HS-27A (cell line): ENCODE data around the gene ATP6V0D1.

Experiments used
- DNase-seq: peaks from one replicate; pipeline ENCODE4 v3.0.0-alpha.2; 2012; ENCODE audit warnings: low read depth, missing footprints

Gene ATP6V0D1

DNA sequence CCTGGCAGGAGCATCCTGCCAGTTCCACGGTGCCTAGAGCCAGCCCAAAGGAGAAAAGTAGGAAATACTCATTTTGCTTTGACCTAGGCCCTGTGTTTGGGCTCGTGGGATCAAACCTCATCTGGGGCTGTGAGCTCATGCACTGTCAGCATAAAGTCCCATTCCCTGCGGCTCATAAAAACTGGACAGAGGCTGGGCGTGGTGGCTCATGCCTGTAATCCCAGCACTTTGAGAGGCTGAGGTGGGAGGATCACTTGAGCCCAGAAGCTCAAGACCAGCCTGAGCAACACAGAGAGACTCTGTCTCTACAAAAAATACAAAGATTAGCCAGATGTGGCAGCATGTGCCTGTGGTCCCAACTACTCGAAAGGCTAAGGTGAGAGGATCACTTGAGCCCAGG lies 17.9 kb downstream of the ATP6V0D1 start:
- DNase-seq: no peak

DNA sequence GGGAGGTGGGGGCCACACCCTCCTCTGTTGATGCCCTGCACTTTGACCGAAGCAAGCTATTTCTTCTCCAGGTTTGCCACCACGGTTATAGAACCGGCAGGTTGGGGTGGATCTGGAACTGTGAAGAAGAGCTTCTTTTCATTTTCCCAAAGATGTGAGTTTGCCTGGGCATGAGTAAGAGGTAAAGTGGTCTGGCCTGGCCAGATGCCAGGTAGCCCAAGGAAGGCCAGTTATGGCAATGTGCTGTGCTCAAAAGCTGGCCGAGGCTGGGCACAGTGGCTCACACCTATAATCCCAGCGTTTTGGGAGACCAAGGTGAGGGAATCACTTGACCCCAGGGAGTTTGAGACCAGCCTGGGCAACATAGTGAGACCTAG lies 18.7 kb downstream of the ATP6V0D1 start:
- no peak for DNase-seq

DNA sequence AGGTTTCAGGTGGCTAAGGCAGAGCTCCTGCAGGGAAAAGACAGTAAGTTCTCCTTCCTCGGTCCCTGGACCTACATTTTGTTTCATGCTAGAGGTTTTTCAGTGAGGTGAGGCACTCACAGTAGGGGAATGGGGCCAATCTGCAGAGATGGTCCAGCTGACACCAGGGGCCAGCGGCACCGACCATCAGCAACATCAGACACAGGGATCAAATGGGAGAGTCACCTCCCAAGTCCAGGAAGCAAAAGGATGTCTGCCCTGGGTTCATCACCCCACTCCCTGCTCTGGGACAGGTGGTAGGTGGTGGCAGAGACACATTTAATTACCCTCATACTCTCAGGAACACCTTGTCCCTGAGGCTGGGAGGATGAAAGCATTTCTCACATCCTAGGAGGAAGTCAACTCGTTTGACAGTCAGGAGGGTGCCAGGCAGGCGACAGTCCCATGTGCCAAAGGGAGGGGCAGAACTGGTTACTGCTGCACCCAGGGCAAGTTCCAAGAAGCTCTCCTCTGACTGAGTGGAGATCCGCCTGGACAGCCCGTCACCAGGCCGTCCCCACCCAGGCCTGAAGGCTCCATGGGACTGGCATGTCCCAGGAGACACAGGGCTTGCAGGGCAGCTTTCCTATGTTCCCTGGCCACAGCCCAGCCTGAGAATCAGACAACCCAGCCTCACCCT lies 19.2 kb downstream of the ATP6V0D1 start:
- DNase-seq: no peak

DNA sequence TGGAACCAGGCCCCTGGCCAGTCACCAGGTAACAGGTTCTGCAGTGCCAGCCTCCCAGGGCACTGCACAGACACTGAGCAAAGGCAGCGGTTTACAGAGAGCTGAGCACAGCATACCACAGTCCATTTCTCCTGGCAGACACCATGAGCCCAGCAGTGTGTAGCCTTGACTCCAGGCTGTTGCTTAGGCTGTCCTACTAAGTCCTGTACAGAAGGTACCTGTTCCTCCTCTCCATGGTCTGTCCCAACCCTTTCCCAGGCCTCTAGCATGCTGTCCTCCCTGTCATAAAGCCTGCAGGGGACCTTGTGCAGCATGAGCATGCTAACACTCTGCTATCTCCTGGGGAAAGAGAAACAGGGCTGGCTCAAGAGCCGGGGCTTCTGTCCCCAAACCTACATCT lies 20.0 kb downstream of the ATP6V0D1 start:
- no peak for DNase-seq

DNA sequence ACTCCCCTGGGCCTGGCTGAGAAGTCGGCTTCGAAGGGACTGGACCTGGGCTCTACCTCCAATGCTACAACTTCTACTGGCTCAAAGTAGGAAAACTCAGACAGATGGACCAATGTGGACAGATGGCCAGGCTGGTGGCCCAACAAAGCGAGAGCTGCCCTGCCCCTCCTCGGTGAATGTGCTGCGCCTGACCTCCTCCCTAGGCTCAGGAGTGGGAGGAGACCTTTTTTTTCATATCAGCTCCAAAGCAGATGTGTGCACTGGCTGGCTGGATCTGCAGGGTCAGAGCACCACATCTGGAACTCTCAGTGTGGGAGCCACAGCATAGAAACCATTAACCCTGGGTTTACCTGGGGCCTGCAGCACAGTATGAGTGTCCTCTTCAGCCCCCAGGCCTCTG lies 20.8 kb downstream of the ATP6V0D1 start:
- no peak for DNase-seq

DNA sequence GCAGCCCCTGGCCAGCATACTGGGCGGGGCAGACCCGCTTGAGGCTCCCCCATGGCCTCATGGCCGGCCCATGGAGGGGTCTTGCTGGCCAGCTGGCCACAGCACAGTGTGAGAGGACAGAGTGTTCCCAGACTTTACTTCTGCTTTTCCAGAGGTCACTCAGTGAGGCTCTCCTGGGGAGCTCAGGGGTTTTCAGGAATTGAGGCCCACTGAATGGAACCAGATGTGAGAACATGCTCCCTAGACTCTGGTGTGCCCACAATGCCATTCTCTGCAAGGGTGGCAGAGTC lies 21.2 kb downstream of the ATP6V0D1 start:
- DNase-seq: no peak

DNA sequence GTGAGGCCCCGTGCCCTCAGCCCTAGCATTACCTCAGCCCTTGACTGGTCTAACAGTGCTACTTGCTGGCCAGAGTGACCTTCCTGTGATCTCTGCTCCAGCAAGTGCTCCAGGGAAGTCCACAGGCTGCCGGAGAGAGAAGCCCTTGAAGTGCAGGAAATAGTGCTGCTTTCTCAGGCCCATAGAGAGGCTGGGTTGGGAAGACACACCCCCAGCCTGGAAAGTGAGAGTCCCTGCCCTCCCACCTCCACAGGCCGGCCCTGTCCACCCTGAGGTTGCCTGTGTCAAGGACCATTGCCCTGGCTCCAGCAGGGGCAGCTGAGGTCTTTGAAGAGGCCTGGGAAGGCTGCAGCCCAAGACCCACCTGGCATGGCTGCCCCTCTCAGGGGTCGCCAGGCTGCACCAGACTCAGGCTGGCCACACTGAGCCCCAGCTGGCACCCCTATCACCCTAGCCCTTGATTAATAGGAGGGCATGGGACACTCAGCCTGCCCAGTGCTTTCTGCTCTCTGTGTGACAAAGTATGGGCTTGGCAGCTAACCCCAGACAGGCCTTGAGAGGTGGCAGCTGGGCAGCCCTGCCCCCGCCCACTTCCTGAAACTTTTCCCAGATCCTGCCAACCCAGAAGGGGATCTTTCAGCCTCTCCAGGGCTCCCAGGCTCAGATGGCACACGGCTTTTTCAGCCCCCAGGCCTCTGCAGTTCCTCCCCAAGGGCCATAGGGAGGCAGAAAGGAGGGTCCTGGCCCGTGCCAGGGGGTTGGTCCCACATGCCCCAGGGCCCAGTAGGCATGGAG lies 21.7 kb downstream of the ATP6V0D1 start:
- no peak for DNase-seq

DNA sequence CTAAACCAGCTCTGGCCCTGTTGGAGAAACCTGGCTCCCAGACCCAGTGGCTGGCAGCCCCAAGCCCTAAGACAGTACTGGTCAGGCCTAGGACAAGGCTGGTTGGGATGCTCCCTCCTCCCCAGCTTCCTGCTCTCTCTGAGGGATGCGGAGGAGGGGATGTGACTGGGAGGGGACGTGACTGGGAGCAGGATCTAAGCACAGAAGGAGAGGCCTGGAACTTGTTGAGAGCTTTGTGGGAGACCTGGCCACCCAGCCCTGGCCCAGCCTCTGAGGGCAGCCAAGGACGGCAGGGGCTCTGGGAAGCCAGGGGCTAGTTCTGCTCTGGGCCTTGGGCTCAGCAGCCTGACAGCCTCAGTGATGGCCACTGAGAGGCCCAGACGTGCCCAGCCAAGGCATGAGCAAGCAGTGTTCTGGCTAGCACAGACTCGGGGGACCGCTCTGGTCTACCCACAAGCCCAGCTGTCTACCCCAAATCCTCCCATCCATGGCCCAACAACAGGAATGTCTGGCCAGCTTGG lies 22.8 kb downstream of the ATP6V0D1 start:
- DNase-seq: no peak

DNA sequence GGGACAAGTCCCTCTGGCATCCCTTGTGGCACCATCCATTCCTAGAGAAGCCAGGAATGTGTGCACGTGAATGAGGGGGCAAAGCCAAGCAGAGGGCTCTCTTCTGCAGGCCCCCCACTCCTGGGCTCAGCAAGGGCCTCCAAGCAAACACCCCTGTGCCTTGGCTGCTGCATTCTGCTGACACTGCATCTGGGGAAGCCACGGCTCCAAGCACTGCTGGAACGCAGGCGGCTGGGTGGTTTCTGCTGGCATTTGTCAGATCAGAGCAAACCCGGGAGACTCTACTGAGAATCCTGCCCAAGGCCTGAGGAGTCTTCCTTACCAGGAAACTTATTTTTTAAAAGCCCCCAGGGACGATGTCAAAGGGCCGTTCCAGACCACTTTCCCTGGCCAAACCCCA lies 23.3 kb downstream of the ATP6V0D1 start:
- no peak for DNase-seq

DNA sequence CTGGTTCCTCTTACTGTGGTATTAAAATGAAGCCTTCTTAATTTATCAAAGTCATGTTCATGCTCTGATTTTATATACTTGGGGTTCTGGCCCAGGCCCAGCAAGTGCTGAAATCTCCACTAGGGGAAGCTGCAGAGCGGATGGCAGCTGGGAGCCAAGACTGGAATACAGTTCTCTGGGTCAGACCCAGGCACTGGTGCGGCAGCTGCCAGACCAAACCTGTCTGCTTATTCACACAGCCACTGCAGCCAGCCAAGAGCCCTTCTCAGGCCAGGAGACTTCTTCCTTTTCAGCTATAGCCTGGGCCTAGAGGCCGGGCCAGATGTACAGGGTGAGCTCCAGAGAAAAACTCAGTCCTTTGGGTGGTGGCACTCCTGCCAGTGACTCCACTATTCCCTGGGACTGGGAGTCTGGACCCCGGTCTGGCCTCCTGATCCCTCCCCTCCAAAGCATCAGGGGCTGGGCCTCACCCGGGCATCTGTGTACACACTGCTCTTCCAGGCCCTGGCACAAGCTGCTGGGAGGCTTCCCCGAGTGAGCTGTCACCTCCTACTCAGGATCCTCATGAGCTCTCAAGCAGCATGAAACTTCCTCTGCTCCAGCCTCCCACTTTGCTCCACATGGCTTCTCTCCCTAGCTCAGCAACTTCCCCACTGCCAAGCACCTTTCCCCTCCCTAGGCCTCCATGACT lies 24.4 kb downstream of the ATP6V0D1 start:
- no peak for DNase-seq

DNA sequence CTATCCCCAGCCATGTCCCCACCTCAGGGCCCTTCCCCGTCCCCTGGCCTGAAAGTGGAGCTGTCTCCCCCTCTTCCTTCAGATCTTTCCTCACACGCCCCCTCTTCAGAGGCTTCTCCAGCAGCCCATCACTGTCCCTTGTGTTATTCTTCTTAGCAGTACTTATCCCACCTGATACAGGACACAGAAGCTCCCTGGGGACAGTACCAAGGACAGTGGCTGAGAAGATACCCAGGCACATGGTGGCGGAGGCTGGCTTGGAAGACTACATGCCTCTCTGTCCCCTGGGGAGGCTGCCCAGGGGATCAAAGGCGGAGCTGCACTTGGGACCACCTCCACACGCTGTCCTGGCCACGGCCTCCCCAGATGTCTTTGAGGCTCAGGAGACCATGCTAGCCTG lies 26.1 kb downstream of the ATP6V0D1 start:
- no peak for DNase-seq

DNA sequence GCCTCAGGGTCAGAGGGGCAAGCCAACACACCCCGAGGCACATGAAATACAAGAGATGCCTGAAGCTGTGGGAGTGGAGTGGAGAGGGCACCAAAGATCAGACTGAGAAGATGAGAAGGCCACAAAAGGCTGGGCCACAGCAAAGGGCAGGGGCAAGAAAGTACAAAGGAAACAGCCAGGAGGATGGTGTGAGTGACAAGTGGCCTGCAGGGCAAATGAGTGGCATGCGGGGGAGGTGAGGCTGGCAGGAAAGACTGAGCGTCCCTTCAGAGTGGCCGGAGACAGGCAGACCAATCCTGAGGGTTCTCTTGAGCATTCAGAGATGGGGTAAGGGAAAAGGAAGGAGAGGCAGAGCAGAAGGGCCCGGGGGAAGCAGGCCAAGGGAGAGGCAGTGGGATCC lies 26.9 kb downstream of the ATP6V0D1 start:
- no peak for DNase-seq

DNA sequence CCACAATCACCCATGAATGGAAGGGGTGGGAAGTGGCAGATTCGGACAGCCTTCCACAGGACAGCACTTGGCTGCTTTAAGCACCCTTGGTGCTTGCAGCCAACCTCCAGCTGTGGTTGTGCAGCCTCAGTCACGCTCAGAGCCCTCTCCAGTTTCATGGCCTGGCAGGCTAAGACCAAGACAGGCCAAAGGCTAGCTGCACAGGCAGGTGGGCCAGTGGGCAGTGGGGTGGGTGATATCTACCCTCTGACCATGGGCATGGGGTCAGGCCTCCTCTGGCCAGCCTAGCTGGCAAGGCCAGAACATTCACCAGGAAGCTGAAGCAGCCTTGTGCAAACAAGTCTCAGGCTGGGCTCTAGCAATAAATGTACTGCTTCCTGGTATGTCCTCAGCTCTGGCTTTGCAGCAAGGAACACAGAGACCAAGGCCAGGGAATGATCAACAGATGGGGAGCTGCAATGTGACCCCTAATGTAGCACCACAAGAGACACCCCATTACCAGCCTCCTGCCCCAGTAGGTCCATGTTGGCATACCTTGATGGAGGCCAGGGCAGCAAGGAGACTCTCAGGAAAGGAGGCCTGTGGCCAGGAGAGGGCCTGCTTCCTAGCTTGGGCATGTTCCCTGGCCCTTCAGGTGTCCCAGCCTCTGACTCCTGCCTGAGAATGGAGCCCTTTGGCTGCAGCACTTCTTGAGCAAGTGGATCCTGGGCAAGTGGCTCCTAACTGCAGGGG lies 29.1 kb downstream of the ATP6V0D1 start:
- no peak for DNase-seq

DNA sequence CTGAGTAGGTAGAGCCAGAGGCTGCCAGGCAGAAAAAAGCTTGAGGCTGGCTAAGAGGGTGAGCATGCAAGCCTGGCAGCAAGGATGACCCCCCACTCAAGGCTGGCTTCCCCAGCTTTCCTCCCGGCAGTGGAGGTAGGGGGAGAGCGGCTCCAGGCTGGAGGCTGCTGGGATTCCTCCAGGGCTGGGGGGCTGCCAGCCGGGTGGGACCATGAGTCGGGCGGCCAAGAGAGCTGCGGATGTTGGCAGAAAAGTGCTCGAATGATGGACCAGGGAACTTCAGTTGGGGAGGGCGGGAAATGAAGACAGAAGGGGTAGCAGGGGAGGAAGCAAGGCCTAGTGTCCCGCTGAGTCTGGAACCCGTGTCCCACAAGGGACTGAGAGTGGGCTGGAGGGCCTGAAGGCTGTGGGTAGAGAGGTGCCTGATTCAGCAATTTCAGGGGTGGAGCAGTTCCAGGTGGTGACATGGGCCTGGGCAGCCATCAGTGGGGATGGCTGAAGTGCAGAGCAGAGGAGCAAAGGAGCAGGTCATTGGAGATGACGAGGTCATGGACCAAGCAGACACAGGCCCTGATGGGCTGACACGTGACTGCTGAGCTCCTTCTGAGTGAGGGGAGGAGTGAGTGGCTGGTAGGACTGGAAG lies 29.8 kb downstream of the ATP6V0D1 start:
- DNase-seq: no peak

DNA sequence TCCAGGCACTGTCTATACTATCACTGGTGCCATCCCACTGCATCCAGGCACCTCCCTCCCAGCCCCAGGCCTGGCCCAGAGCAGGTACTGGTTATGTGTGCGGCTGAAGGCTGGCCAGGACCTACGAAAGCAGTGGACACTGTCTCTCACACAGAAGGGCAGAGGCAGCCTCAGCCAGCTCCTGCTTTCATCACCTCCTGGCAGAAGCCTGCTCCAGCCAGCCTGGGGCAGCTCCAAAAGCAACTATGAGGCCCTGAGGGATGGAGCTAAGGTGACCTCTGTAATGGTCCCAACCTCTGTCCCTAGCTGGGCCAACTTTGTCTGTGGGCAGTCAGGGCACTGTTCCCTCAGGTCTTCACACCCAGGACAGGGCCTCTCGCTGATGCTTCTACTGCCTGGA lies 31.2 kb downstream of the ATP6V0D1 start:
- DNase-seq: no peak

DNA sequence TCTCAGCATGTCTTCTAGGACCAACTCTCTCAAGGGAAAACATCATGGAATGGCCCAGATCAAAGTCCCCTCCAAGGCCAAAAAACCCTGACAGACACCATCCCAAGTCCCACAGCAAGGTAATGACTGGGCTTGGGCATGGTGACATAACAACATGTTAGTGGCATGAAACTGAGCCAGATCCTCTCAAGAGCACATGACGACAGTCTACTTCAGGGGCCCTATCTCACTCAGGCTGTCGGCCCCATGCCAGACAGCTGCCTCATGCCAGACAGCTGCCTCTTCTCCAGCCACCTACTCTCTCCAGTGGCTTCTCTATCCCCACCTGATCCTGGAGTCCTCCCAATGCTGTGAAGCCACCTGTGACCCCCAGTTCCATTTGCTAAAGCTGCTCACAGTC lies 31.6 kb downstream of the ATP6V0D1 start:
- no peak for DNase-seq

DNA sequence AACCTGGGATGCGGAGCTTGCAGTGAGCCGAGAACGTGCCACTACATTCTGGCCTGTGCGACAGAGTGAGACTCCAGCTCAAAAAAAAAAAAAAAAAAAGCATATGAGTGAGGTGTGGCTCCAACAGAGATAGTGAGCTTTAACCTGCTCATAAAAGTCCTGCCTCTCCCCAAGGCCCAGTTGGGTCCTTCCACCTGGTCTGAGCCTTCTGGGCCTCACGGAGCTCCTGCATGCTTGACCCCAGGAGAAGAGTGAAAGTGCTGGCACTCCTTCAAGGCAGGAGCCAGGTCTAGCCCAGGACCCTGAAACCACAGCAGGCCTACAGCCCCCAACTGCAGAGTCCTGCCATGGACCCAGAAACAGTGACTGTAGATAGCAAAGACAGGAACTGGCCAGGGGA lies 32.4 kb downstream of the ATP6V0D1 start:
- DNase-seq: no peak

DNA sequence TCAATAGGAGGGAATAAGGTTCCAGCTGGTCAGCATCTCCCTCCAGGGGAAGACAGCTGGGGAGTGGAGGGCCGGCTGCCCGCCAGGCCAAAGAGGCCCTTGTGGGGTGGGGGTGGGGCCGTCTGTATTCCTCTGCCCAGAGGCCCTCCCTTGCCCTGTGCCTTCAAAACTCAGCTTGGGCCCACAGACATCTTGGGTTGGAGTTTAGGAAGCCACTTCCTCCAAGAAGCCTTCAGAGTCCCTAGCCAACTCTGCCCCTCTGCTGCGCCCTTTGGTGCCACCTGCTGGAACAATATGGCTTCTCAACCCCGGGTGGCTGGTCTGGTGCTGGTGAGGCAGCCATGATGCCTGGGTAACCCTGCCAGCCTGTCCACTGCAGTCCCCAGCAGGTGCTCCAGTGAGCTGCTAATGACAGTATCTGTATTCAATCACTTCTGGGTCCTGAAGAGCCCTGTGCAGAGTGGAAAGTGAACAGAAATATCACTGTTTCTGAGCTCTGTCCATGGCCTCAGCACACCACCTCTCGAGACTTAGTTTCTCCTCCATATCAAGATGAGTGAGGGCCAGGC lies 33.4 kb downstream of the ATP6V0D1 start:
- DNase-seq: no peak

DNA sequence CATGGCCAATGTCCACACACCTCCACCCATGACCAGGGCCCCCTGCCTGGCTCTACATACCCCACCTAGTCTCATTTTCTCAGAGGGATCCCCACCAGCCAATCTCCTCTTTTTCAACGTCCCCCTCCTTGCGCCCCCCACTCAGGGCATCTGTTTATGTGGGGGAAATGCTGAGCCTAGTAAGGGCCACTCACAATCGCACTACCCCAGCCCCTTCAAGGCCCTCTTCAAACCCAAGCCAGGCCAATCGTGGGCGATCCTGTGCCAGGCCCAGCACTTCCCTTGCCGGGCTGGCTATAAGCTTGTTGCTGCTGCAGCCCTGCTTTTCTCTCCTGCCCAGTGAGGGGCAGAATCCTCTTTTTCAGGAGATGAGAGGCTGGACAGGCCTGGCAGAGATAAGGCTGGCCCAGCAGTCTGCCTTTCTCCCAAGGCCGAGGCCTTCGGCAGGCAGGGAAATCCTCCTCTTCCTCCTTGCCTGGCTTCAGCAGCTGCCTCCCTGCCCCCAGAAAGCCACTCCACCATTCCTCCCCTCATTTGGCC lies 33.9 kb downstream of the ATP6V0D1 start:
- no peak for DNase-seq

DNA sequence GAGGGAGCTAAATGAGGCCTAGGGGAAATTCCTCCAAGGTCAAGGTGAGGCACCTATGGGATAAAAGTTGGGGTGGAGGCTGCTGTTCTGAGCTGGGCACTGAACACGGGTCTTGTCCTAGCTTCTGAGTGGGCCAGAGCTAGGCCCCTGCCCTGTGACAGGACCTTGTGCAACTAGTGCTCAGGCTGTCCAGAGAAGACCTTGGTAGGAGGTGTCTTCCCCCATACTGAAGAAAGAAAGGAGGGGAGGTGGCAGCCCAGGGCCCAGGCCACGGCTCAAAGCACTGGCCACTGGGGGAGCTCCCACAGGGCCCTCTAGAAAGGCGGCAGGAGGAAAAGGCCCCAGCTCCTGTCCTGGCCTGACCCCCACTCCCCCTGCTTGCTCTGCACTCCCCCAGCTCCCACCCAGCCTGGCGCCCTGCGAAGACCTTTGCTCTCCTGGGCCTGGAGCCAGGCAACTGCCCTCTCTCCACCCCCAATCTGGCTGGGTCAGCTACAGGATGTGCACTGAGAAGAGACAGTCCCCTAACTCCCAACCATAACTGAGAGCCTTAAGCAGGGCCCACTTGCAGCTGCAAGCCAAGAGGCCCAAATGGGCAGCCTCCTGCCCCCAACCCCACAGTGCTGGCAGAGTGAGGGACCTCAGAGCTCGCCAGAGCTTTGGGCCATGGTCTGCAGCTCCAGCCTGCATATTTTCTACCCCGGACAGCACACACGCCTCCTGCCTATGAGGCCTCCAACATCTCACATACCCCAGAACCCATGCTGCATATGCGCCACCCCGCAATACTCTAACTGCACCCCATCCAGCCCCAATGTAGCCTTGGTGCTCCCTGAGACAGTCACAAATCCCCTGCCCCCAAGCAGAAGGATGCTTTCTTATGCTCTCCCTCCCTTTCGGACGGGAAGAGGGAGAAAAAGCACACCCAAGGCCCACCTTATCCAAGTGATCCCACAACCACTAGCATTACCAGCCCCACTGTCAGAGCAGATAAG lies 34.7 kb downstream of the ATP6V0D1 start:
- DNase-seq: no peak
